HepG2 (cell line): Measurements from ENCODE around the gene GSTA1. TPM values are rescaled to one million over a fixed set of nuclear protein-coding genes. Genes with fewer than 3 reads are reported as not detected.

Experiments used
- BHLHE40 ChIP-seq: IDR thresholded peaks from 2 replicates; pipeline ENCODE4 v1.6.1; 2011; ENCODE audit warnings: low read length, improper control_type of control experiment
- DMAP1 ChIP-seq: IDR thresholded peaks from 2 replicates; pipeline ENCODE4 v1.6.1; 2016
- IKZF4 ChIP-seq: sonication (generic); formaldehyde crosslinking; IDR thresholded peaks from 2 replicates; pipeline ENCODE4 v1.5.1; 2020; ENCODE audit warnings: borderline replicate concordance, mild to moderate bottlenecking, low read depth, missing genetic modification reagents; ENCODE audit errors: not compliant biosample characterization
- KAT8 ChIP-seq: IDR thresholded peaks from 2 replicates; pipeline ENCODE4 v1.6.1; 2016; ENCODE audit warnings: missing genetic modification reagents, missing compliant biosample characterization
- KDM5A ChIP-seq: fragments of 200-600 bp; sonication (generic); IDR thresholded peaks from 2 replicates; pipeline ENCODE4 v1.7.0; 2018; ENCODE audit warnings: antibody characterized with exemption, mild to moderate bottlenecking, low read length, borderline replicate concordance
- MEIS1 ChIP-seq: sonication (generic); formaldehyde crosslinking; IDR thresholded peaks from 2 replicates; pipeline ENCODE4 v1.9.0; 2021; ENCODE audit warnings: mild to moderate bottlenecking, missing genetic modification reagents, moderate library complexity, borderline replicate concordance
- NCOA1 ChIP-seq: sonication (generic); formaldehyde crosslinking; IDR thresholded peaks from 2 replicates; pipeline ENCODE4 v1.9.0; 2021; ENCODE audit warnings: missing genetic modification reagents
- RARA ChIP-seq: IDR thresholded peaks from 2 replicates; pipeline ENCODE4 v1.6.1; 2016; ENCODE audit warnings: missing genetic modification reagents, missing compliant biosample characterization
- SP2 ChIP-seq: sonication (generic); formaldehyde crosslinking; IDR thresholded peaks from 2 replicates; pipeline ENCODE4 v1.5.1; 2020; ENCODE audit warnings: mild to moderate bottlenecking, missing genetic modification reagents
- SRSF1 ChIP-seq: fragments of 200-400 bp; formaldehyde crosslinking; optimal IDR thresholded peaks from 2 replicates; pipeline ENCODE3; 2017; ENCODE audit warnings: mild to moderate bottlenecking, low read depth, low read length, moderate library complexity
- ZC3H4 ChIP-seq: sonication (generic); formaldehyde crosslinking; IDR thresholded peaks from 2 replicates; pipeline ENCODE4 v1.4.0; 2020; ENCODE audit warnings: missing genetic modification reagents, borderline replicate concordance
- ZNF282 ChIP-seq: fragments of 450-650 bp; IDR thresholded peaks from 2 replicates; pipeline ENCODE4 v1.6.1; 2018; ENCODE audit not compliant: partially characterized antibody
- ZNF382 ChIP-seq: sonication (generic); formaldehyde crosslinking; IDR thresholded peaks from 2 replicates; pipeline ENCODE4 v1.5.0; 2020; ENCODE audit warnings: missing genetic modification reagents, mild to moderate bottlenecking, borderline replicate concordance
- ZNF547 ChIP-seq: sonication (generic); formaldehyde crosslinking; IDR thresholded peaks from 2 replicates; pipeline ENCODE4 v1.5.1; 2020; ENCODE audit warnings: mild to moderate bottlenecking, missing genetic modification reagents
- ZNF563 ChIP-seq: sonication (generic); formaldehyde crosslinking; IDR thresholded peaks from 2 replicates; pipeline ENCODE4 v1.8.0; 2022; ENCODE audit warnings: mild to moderate bottlenecking, moderate library complexity, missing genetic modification reagents
- ZNF567 ChIP-seq: sonication (generic); formaldehyde crosslinking; IDR thresholded peaks from 2 replicates; pipeline ENCODE4 v1.8.1; 2023; ENCODE audit warnings: mild to moderate bottlenecking, missing genetic modification reagents, borderline replicate concordance
- ZNF614 ChIP-seq: IDR thresholded peaks from 2 replicates; pipeline ENCODE4 v1.6.1; 2018; ENCODE audit warnings: missing biosample characterization, missing genetic modification reagents, inconsistent platforms, borderline replicate concordance
- ZNF703 ChIP-seq: sonication (generic); formaldehyde crosslinking; IDR thresholded peaks from 2 replicates; pipeline ENCODE4 v1.5.1; 2020; ENCODE audit warnings: missing genetic modification reagents, mild to moderate bottlenecking, moderate library complexity, borderline replicate concordance
- polyA plus RNA-seq, 8 experiments: library from polyadenylated mRNA; depleted of rRNA in 3 of 8; stranded (reverse) in 7 of 8; unstranded in 1 of 8; fragments of >200 nt; fragmentation: Illumina TruSeq in 4 of 8; extraction: Trizol in 4 of 8; gene quantifications; 2 replicates each; pipeline versions ENCODE4 v1.2.1 to v1.2.3, GENCODE V29; 2011 to 2016; ENCODE audit warnings: low read depth in 4 of 8, missing spikeins in 1 of 8, mixed read lengths in 1 of 8; ENCODE audit not compliant: insufficient read depth in 1 of 8
- total RNA-seq, 5 experiments: library from RNA; depleted of rRNA; stranded (reverse); fragments of >200 nt; fragmentation: Illumina TruSeq; extraction: Trizol; gene quantifications; 2 replicates each; pipeline ENCODE4 v1.2.3, GENCODE V29; 2016; ENCODE audit warnings: low read depth in 1 of 5
- TF ChIP-seq, protein P1 (sequence below): sonication (generic); formaldehyde crosslinking; IDR thresholded peaks from 2 replicates; pipeline ENCODE4 v1.8.1; 2023; ENCODE audit warnings: mild to moderate bottlenecking, missing genetic modification reagents, borderline replicate concordance
- TF ChIP-seq, protein P2 (sequence below): sonication (generic); formaldehyde crosslinking; IDR thresholded peaks from 2 replicates; pipeline ENCODE4 v1.5.0; 2020; ENCODE audit warnings: missing genetic modification reagents
- TF ChIP-seq, protein P3 (sequence below): sonication (generic); formaldehyde crosslinking; IDR thresholded peaks from 2 replicates; pipeline ENCODE4 v1.4.0; 2020; ENCODE audit warnings: missing genetic modification reagents
- TF ChIP-seq, protein P4 (sequence below): sonication (generic); formaldehyde crosslinking; IDR thresholded peaks from 2 replicates; pipeline ENCODE4 v1.4.0; 2020; ENCODE audit warnings: low read depth, mild to moderate bottlenecking, missing genetic modification reagents
- TF ChIP-seq, protein P5 (sequence below): sonication (generic); formaldehyde crosslinking; IDR thresholded peaks from 2 replicates; pipeline ENCODE4 v1.4.0; 2020; ENCODE audit warnings: missing genetic modification reagents

The GSTA1 gene
- total and polyA plus RNA-seq, 2 of the 13 experiments (the other 11 are each of a cell fraction or from before 2014, with no cell fraction given), result 6.2 to 282 TPM

DNA sequence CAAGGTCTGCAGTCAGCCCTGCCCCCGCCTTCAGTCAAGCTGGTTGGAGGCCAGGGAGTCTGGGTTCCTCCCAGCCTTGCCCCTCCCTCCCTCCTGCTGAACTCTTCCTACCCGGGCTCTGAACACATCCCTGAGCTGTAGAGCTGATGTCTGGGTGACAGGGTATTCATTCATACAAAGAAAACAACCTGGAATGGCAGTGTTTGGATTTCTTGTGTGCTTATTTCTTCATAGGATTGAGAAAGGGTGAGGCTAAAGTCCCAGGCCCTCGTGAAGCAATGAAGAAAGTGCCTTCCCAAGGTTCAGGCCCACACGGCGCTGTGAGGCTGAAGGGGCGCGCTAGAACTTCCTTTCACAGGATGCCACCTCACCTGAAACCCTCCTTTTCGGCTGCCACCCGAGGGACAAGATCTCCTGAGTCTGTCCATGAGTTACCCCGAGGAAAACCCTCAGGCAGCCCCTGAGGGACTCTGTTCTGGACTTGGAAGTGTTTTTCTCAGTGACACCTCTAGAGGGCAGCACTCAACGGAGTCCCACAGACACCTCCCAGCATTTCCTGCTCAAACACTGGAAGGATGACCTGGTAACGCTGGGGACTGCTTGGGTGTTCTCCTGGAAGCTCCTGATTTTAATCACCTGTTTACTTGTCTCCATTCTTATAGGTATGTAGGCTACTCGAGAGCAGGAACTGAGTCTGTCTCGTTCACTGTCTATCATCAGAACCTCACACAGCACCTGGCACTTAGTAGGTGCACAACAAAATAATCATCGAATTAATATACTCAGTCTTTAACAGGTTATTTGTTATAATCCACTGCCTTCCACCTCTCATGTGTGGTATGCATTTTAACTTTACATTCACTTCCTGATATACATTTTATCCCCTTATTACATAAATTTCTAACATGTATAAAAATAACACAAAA is 11.8 kb upstream of the GSTA1 start (continued):
- TF ChIP-seq RARA (CRISPR knock-in tag) (peak; percentile 59; the same call in 1 of the 2 replicates), BHLHE40 (no peak), IKZF4 (CRISPR knock-in tag) (no peak), ZNF614 (CRISPR knock-in tag) (no peak), KDM5A (no peak), ZC3H4 (CRISPR knock-in tag) (no peak), ZNF563 (no peak), SP2 (CRISPR knock-in tag) (no peak), ZNF547 (CRISPR knock-in tag) (peak; percentile 49; the same call in 1 of the 2 replicates), KAT8 (CRISPR knock-in tag) (peak; percentile 59; the same call in 1 of the 2 replicates), SRSF1 (no peak), ZNF567 (CRISPR knock-in tag) (0 out of 2 replicates have a peak, but pooled peaks have one; percentile 43), ZNF382 (no peak), ZNF703 (CRISPR knock-in tag) (no peak), MEIS1 (CRISPR knock-in tag) (0 out of 2 replicates have a peak, but pooled peaks have one; percentile 62), ZNF282 (no peak), DMAP1 (CRISPR knock-in tag) (peak; percentile 51), NCOA1 (peak; percentile 34; the same call in 1 of the 2 replicates)
- TF ChIP-seq, protein P1, sequence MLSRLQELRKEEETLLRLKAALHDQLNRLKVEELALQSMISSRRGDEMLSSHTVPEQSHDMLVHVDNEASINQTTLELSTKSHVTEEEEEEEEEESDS (CRISPR knock-in tag), result no peak
- TF ChIP-seq, protein P2, sequence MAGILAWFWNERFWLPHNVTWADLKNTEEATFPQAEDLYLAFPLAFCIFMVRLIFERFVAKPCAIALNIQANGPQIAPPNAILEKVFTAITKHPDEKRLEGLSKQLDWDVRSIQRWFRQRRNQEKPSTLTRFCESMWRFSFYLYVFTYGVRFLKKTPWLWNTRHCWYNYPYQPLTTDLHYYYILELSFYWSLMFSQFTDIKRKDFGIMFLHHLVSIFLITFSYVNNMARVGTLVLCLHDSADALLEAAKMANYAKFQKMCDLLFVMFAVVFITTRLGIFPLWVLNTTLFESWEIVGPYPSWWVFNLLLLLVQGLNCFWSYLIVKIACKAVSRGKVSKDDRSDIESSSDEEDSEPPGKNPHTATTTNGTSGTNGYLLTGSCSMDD (CRISPR knock-in tag), result no peak
- TF ChIP-seq, protein P3, sequence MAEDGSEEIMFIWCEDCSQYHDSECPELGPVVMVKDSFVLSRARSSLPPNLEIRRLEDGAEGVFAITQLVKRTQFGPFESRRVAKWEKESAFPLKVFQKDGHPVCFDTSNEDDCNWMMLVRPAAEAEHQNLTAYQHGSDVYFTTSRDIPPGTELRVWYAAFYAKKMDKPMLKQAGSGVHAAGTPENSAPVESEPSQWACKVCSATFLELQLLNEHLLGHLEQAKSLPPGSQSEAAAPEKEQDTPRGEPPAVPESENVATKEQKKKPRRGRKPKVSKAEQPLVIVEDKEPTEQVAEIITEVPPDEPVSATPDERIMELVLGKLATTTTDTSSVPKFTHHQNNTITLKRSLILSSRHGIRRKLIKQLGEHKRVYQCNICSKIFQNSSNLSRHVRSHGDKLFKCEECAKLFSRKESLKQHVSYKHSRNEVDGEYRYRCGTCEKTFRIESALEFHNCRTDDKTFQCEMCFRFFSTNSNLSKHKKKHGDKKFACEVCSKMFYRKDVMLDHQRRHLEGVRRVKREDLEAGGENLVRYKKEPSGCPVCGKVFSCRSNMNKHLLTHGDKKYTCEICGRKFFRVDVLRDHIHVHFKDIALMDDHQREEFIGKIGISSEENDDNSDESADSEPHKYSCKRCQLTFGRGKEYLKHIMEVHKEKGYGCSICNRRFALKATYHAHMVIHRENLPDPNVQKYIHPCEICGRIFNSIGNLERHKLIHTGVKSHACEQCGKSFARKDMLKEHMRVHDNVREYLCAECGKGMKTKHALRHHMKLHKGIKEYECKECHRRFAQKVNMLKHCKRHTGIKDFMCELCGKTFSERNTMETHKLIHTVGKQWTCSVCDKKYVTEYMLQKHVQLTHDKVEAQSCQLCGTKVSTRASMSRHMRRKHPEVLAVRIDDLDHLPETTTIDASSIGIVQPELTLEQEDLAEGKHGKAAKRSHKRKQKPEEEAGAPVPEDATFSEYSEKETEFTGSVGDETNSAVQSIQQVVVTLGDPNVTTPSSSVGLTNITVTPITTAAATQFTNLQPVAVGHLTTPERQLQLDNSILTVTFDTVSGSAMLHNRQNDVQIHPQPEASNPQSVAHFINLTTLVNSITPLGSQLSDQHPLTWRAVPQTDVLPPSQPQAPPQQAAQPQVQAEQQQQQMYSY (CRISPR knock-in tag), result no peak
- TF ChIP-seq, protein P4, sequence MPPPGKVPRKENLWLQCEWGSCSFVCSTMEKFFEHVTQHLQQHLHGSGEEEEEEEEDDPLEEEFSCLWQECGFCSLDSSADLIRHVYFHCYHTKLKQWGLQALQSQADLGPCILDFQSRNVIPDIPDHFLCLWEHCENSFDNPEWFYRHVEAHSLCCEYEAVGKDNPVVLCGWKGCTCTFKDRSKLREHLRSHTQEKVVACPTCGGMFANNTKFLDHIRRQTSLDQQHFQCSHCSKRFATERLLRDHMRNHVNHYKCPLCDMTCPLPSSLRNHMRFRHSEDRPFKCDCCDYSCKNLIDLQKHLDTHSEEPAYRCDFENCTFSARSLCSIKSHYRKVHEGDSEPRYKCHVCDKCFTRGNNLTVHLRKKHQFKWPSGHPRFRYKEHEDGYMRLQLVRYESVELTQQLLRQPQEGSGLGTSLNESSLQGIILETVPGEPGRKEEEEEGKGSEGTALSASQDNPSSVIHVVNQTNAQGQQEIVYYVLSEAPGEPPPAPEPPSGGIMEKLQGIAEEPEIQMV, result no peak
- TF ChIP-seq, protein P5, sequence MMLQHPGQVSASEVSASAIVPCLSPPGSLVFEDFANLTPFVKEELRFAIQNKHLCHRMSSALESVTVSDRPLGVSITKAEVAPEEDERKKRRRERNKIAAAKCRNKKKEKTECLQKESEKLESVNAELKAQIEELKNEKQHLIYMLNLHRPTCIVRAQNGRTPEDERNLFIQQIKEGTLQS (CRISPR knock-in tag), result no peak
